ENCODE measurements around the gene ADAMTS14.
"Not testable (repeated sequence)": the region's sequence is repeated elsewhere in the genome, so short reads cannot be mapped to it uniquely, and the experiment has no call there.

The ADAMTS14 gene

DNA sequence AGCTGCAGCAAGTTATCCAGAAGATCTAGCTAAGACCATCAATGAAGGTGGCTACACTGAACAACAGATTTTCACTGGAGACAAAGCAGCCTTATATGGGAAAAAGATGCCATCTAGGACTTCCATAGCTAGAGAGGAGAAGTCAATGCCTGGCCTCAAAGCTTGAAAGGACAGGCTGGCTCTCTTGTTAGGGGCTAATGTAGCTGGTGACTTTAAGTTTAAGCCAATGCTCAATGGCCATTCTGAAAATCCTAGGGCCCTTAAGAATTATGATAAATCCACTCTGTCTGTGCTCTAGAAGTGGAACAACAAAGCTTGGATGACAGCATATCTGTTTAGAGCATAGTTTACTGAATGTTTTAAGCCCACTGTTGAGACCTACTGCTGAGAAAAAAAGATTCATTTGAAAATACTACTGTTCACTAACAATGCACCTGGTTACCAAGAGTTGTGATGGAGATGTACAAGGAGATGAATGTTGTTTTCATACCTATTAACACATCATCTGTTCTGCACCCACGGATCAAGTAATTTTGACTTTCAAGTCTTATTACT lies 13.6 kb upstream of the ADAMTS14 start:
- FAIRE-seq, result no peak

DNA sequence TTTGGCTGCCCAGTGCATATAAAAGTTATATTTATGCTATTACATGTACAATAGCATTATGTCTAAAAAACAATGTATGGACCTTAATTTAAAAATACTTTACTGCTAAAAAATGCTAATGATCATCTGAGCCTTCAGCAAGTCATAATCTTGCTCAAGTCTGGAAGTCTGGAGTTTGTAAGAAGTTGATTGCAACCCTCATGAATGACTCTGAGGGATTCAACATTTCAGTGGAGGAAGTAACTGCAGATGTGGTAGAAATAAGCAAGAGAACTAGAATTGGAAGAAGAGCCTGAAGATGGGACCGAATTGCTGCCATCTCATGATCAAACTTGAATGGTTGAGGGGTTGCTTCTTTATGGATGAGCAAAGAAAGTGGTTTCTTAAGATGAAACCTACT lies 13.0 kb upstream of the ADAMTS14 start:
- FAIRE-seq, result no peak

DNA sequence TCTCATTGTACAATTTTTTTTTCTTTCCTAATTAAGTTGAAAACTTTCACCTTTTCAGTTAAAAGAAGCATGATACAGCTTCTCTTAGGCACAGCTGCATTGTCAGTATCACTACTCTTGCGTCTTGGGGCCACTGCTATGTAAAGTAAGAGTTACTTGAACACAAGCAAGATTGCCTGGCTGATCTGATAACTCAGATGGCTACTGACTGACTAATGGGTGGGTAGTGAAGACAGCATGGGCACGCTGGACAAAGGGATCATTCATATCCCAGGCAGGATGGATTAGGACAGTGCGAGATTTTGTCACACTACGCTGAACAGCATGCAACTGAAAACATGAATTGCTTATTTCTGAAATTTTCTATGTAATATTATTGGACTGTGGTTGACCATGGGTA lies 11.6 kb upstream of the ADAMTS14 start:
- FAIRE-seq, result no peak

DNA sequence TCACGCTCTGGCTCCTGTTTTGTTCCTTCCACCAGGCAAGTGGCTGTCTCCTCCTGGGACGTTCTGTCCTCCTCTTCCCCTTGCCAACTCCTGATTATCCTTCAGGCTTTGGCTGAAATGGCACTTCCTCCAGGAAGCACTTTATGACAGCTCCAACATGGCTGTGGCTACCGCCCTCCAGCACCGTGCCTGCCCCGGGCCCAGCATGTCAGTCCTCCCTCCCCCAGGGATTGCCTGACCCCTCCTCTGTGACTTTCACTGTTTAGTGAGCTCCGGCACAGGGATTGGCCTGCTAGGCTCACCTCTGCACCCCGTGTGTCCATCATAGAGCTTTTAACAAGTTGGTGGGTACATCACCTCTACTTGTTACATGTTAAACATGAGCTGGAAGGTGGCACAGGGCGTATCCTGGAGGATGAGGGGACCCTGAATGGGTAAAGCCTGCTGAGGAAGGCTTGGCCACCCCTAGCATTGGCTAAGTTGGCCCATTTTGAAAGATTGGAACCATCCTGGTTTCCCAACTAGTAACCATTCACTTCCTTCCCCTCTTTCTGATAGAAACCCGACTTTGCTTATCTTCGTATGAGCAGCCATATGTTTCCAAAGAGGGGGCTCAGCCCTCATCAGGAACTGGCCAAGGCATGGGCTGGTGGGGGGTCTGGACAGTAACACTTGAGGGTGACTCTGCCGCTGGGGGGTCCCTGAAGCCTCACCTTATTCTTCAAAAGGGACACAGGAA lies 10.5 kb upstream of the ADAMTS14 start:
- no peak for FAIRE-seq

DNA sequence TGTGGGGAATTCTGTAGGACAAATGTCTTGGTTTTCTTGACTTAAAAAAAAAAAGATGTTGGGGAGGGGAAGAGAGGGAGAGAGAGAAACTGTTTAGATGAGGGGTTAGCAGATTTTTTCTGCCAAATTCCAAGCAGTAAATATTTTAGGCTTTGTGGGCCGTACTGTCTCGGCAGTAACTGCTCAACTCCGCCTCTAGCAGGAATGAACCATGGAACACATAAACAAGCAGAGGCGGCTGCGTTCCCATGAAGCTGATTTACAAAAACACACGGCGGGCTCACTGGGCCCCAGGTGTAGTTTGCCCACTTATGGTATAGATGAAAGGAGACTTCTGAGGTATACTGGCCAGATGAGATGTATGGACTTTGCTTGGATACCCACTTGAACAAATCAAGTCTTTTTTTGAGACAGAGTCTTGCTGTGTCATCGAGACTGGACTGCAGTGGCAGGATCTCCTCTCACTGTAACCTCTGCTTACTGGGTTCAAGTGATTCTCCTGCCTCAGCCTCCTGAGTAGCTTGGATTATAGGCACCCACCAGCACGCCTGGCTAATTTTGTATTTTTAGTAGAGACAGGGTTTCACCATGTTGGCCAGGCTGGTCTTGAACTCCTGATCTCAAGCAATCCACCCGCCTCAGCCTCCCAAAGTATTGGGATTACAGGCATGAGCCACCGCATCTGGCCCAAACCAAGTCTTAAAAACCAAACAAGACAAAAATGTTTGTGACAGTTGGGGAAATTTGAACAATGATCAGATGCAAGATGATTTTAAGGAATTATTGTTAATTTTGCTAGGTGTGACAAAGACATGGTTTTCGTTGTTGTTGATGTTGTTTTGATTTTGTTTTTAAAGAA lies 9.7 kb upstream of the ADAMTS14 start:
- FAIRE-seq, result no peak

DNA sequence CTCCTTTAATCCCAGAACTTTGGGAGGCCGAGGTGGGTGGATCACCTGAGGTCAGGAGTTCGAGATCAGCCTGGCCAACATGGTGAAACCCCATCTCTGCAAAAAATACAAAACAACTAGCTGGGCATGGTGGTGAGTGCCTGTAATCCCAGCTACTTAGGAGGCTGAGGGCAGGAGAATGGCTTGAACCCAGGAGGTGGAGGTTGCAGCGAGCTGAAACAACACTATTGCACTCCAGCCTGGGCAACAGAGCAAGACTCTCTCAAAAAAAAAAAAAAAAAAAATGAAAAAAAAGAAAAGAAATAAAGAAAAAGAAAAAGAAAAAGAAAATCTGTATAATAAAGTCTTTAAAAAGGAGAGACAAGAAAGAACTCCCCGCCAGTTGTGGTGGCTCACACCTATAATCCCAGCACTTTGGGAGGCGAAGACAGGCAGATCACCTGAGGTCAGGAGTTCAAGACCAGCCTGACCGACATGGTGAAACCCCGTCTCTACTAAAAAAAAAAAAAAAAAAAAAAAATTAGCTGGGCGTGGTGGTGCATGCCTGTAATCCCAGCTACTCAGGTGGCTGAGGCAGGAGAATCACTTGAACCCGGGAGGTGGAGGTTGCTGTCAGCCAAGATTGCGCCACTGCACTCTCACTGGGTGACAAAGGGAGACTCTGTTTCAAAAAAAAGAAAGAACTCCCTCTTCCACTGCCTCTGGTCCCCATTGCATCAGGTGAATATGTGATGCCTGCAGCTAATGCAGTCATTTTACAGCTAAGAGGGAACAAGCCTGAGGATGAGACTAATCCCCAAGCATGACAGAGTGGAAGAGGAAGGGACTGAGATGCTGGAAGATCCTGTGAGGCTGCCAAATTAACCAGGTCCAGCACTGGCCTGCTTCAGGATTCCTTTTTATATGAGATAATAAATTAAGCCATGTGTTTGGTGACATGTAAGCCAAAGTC lies 8.6 kb upstream of the ADAMTS14 start:
- not testable (repeated sequence) for FAIRE-seq

DNA sequence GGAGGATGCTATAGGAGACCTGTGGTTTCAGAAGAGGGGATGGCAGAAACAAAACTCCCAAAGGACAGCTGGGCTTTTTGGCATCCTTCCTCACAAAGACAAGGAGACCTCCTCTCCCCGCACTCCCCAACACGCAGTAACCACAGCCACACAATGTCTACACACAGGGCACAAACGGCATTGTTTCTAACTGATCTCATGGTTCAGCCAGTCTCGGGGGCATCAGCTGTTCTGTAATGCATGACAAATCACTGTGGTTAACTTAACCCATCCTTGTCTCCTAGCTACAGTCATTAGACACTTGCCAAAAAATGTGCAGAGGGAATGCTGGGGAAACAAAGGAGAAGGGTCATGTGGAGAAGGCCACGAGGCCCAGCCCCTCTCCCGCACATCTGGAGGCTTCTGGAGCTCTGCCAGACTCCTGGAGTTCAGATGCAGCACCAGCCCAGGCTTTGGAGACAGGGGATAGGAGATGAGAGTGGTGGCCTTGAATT lies 7.6 kb upstream of the ADAMTS14 start:
- FAIRE-seq, result no peak

DNA sequence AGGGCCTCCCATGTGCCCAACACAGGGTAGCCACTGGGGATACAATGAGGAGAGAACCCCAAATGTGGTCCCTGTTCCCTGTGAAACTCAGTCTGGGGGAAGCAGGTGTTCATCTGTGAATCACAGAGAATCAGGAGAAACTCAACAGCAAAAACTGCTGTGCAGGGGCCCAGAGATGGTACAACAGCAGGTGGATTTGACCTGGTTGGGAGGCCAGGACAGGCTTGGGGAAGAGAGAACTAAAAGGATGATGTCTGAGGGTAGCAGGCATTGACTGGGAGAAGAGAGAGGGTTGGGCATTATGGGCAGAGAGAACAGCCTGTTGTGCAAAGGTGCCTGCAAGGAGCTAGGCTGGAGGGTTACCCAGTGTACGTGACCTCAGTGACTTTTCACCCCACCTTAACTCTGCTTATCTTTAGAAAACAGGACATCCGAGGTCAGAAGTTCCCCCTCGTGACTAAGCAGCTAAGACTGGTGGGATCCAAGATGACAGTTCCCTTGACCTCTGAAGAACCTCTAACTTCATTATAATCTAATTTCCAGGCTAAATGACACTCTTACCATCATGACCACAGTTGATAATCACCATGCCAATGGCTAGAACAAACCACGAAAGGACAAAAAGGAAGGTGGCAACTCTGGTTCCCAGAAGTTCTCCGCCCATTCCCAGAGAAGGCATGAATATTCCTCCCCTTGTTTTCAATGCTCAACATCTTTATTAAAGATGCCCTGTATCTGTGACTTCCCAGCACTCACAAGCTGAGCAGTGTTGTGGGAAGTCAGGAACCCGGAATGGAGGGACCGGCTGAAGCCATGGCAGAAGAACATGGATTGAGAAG lies 5.1 kb upstream of the ADAMTS14 start:
- no peak for FAIRE-seq

DNA sequence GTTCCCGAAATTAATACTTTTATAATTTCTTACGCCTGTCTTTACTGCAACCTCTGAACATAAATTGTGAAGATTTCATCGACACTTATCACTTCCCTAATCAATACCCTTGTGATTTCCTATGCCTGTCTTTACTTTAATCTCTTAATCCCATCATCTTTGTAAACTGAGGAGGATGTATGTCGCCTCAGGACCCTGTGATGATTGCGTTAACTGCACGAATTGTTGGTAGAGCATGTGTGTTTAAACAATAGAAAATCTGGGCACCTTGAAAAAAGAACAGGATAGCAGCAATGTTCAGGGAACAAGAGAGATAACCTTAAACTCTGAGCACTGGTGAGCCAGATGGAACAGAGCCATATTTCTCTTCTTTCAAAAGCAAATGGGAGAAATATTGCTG lies 4.5 kb upstream of the ADAMTS14 start:
- FAIRE-seq, result not testable (repeated sequence)

DNA sequence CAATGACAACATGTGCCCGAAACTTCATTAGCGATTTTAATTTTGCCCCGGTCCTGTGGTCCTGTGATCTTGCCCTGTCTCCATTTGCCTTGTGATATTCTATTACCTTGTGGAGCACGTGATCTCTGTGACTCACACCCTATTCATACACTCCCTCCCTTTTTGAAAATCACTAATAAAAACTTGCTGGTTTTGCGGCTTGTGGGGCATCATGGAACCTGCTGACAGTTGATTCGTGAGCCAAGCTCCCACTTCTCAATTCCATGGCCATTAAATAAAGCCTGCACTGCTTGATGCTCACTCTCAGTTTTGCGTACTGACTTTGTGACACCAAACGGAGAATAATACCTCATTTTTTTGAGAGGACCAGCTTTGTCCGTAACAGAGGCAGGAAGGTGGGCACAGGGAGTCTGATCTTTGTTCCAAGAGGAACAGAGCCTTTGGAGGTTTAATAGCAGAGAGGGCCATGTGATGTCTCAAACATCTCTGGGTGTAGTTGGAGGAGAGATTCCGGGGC lies 3.8 kb upstream of the ADAMTS14 start:
- no peak for FAIRE-seq

DNA sequence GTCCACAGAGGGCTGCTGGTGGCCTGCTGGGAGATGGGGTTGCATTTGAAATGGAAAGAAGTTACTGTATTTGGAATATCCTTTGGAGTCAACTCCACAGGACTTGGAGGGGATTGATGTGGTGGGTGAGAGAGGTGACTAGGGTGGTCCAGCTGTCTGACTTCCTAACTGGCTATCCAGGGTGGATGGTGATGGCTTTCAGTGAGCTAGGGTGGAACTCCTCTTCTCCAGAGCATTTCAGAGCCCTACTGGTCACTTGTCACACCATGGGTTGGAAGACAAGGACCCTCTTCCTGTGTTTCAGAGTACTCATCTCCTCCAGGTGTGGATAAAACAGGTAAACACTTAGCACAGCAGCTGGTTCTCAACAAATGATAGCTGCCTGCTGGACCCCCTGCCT lies 3.3 kb upstream of the ADAMTS14 start:
- no peak for FAIRE-seq

DNA sequence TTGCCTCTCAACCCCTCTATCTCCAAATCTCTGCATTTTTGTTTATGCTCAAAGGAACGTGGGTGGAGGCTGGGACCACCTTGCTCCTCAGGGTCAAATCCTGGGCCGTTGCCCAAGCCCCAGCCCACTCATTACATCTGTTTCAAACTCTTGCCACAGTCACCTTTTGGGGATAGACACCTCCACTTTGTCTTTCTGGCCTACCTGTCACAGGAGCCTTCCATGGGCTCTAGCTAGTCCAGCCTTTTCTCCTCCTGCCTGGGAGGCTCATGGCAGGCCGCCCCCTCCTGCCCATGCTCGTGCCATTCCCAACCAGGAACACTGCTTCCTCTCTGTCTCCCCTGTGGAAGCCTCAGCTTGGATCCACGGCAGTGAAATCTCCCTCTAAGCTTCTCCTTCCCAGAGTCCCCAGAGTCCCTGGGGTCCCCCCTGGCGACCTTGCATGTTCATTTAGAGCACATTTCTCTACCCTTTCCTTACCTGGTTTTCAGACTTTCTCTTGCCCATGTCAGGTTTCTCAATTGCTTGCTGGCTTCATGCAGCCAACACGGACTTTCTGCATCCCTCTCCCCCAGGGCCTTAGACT lies 2.5 kb upstream of the ADAMTS14 start:
- no peak for FAIRE-seq

DNA sequence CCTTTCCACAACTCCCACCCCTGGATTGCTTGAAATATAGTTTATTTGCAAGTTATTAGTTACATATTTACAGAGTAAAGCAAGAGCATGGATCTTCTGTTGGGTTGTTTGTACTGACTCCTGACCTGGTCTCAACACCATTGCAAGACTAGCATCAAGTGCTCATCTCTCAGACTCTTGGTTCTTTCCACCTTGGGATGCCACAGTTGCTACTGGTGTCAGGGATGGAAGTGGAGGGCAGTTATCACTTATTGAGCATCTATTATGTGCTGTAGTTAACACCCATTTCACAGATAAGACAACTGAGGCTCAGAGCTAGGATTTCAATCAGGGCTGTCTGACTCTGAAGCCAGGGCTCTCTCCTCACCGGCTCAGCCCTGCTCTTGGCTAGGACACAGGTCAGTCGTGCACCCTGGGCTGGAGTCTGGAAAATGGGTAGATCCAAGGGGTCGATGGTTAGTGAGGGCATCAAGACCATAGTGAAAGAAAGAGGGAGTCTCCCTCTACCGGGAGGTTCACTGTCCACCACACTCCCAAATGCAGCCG lies 614 bp upstream of the ADAMTS14 start:
- no peak for FAIRE-seq

DNA sequence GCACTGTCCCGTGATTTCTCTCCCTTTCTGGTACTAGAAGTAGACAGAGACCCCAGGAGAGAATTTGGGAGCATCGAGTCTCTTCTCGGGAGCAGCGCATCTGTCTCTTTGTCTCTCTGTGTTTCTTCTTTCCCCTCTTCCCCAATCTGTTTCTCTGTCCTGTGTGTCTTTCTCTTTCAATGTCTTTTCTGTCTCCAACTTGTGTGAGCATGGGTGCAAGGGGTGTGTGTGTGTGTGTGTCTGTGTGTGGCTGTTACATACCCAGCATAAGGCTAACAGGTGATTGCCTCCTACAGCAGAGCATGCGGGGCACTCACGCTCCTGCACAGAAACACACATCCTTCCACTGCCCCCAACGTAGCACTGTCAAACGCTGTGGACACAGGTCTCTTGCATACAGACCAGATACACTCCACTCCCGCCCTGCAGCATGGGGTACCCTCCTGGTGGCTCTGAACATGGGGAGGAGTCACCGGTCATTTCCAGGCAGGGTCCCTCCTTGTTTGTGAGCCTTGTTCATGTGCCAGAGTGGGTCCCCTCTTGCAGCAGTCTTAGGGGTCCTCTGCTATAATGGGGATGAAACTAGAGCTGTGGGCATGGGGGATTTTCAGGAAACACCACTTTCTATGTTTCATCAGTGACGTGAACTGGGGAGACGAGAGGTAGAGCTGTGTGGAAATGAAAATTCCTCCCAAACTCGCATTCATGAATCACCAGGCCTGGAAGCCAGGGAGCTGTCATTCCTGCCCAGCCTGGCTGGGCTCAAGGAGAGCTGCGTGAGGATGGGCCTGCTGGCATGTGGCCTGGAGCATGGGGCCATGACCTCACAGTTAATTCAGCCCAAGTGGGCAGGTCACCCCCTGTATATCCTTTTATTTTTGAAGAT lies 980 bp downstream of the ADAMTS14 start:
- FAIRE-seq, result no peak

DNA sequence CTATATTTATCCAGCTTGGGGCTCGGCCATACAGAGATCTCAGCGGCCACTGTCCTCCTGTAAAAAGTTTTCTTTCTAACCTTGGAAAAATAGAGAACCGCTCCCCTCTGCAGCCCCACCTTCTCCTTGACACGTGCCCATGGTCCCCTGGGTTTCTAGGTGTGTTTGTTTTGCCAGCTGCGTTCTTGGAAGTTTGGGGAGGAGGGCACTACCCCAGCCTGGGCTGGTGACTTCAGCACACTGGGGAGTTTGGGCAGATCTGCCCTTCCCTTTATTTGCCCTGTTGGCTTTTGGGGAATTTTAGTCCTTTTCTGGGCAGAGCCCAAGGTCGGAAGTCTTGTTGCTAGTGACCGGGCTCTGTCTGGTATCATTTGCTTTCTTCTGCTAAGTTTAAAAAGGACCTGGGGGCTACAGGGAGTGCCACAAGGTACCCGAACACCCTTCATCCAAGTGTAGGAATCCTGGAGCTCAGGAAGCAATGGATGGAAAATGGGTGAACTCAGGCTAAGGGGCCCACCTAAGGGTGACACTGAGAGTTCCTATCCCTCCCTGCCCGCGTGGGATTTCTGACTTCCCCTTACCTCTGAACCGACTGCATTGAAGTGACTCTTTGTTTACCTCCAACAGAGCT lies 1.7 kb downstream of the ADAMTS14 start:
- no peak for FAIRE-seq

DNA sequence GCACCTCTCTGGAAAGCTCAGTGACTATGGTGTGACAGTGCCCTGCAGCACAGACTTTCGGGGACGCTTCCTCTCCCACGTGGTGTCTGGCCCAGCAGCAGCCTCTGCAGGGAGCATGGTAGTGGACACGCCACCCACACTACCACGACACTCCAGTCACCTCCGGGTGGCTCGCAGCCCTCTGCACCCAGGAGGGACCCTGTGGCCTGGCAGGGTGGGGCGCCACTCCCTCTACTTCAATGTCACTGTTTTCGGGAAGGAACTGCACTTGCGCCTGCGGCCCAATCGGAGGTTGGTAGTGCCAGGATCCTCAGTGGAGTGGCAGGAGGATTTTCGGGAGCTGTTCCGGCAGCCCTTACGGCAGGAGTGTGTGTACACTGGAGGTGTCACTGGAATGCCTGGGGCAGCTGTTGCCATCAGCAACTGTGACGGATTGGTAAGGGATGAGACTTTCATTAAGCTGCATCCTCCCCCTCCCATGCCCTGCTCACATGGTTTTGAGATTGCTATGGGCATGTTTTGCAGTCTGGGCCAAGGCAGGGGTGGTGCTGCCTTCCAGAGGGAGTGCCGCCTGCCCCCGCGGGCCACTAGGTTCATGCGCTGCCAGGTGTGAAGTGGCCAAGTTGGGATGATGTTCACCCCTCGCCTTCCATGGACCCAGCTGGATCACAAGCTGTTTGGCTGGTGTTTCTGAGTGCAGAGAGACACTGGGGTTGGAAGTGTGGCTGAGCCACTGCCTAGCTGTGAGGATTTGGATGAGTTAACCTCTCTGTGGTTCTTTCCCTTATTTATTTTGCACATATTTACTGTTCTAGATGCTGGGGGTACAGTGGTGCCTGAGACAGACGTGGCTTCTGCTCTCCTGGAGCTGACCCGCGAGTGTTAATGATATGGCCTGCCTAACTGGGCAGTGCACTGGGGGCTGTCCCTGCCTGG lies 2.5 kb downstream of the ADAMTS14 start:
- no peak for FAIRE-seq

DNA sequence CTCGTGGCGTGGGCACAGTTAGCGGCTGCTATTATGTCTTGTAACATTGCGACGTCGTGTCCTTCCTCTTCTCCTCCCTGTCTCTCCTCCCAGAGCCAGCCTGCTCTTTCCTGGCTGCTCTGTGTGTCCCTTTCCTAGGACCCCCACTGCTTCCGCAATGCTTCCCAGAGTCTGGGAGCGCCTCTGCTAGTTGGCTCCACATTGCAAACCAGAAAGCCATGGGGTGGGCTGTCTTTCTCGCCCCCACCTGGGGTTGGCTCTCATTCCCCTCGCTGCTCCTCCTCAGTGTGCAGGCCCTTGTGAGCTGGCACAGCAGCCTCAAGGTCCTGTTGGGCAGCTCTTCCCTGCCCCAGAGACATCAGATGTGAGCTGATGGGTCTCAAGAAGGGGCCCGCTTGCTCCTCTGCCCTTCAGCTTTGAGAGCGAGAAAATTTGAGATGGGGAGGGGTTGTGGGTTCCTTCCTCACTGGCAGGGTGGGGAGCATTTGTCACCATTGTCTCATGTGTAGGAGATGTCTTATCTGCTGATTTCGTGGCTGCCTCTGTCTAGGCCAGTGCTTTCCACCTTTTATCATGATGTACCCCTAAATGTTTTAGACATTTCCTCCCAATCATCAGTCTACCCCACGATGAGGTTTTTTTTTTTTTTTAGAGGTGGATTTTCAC lies 3.3 kb downstream of the ADAMTS14 start:
- no peak for FAIRE-seq

Data from A204.1 (cell line).